Endodermal cell (in vitro differentiated cells): ENCODE results near the gene SLC22A3. TPM values are rescaled to one million over a fixed set of nuclear protein-coding genes. Genes with fewer than 3 reads are reported as not detected.

Source experiments
- DNase-seq: peaks from one replicate; pipeline ENCODE4 v3.0.0-alpha.2; 2017
- H3K27ac ChIP-seq: 2 replicates; pipeline ENCODE4 v1.5.1; 2013; ENCODE audit warnings: mild to moderate bottlenecking, low read depth, low read length, moderate library complexity
- H3K27me3 ChIP-seq: 2 replicates; pipeline ENCODE4 v1.6.1; 2013; ENCODE audit warnings: mild to moderate bottlenecking, low read length, moderate library complexity; ENCODE audit not compliant: insufficient read depth, control insufficient read depth, poor library complexity, severe bottlenecking
- H3K36me3 ChIP-seq: 2 replicates; pipeline ENCODE4 v1.7.0; 2013; ENCODE audit warnings: mild to moderate bottlenecking, low read length, moderate library complexity; ENCODE audit not compliant: control insufficient read depth, insufficient read depth
- H3K4me1 ChIP-seq: one replicate; pipeline ENCODE4 v1.7.0; 2013; ENCODE audit warnings: low read length; ENCODE audit not compliant: control insufficient read depth, insufficient read depth
- H3K4me3 ChIP-seq: 2 replicates; pipeline ENCODE4 v1.5.1; 2013; ENCODE audit warnings: mild to moderate bottlenecking, low read length, moderate library complexity
- H3K9ac ChIP-seq: 2 replicates; pipeline ENCODE4 v1.6.1; 2013; ENCODE audit warnings: mild to moderate bottlenecking, low read length, moderate library complexity; ENCODE audit not compliant: poor library complexity, severe bottlenecking; ENCODE audit errors: extremely low read depth
- H3K9me3 ChIP-seq: 2 replicates; pipeline ENCODE4 v1.6.1; 2013; ENCODE audit warnings: mild to moderate bottlenecking, low read length, moderate library complexity; ENCODE audit not compliant: control insufficient read depth
- H3K27ac Mint-ChIP-seq: 2 replicates; pipeline ENCODE4 v1.8.0; 2020; ENCODE audit warnings: mixed read lengths
- H3K27me3 Mint-ChIP-seq: 2 replicates; pipeline ENCODE4 v1.8.0; 2021; ENCODE audit warnings: mild to moderate bottlenecking, mixed read lengths; ENCODE audit not compliant: insufficient read depth
- H3K36me3 Mint-ChIP-seq: 2 replicates; pipeline ENCODE4 v1.8.0; 2020; ENCODE audit warnings: low read depth, mixed read lengths
- H3K4me1 Mint-ChIP-seq: 2 replicates; pipeline ENCODE4 v1.8.0; 2020; ENCODE audit warnings: mixed read lengths
- H3K4me3 Mint-ChIP-seq: 2 replicates; pipeline ENCODE4 v1.8.0; 2020; ENCODE audit warnings: mild to moderate bottlenecking, moderate library complexity, mixed read lengths
- H3K9me3 Mint-ChIP-seq: 2 replicates; pipeline ENCODE4 v1.8.0; 2020; ENCODE audit warnings: mild to moderate bottlenecking, mixed read lengths
- CTCF ChIP-seq: fragments of 200-600 bp; sonication (generic); conservative IDR thresholded peaks from 2 replicates; pipeline ENCODE4 v1.5.0; 2021; ENCODE audit warnings: antibody characterized with exemption, mild to moderate bottlenecking
- WGBS, 2 experiments: methylation state at CpG; one replicate each; pipeline versions ENCODE4 v1.1.5 to v1.1.7; 2013; ENCODE audit warnings: missing lambda C conversion rate in 2 of 2, mixed read lengths in 1 of 2; ENCODE audit not compliant: insufficient coverage in 1 of 2, insufficient read length in 1 of 2; 5-methylcytosine and 5-hydroxymethylcytosine counted together
- total RNA-seq, 2 donors: library from RNA; stranded (reverse); fragmentation: NEBNext Ultra II Directional in 1 of 2; extraction: Animal tissue kit (Norgen Biotek cat#: 25700) in 1 of 2; gene quantifications; 2 replicates in 1 of 2; 3 replicates in 1 of 2; pipeline ENCODE4 v1.2.1, GENCODE V29; 2021

SLC22A3 gene
- total RNA-seq, 2 donors from 2014 or later, result 3.1 to 7.4 TPM

GRCh38 chr6:160417550-160417949 lies 69.4 kb downstream of the SLC22A3 start:
- Mint-ChIP-seq H3K36me3 (no peaks in the 10 kb centered on the region), H3K4me3 (no peak overlapping the region), H3K9me3 (no peaks in the 10 kb centered on the region), H3K4me1 (no peaks in the 10 kb centered on the region), H3K27me3 (no peaks in the 10 kb centered on the region), H3K27ac (no peak overlapping the region)
- H3K36me3 ChIP-seq, result peaks cover 14% of the 10 kb centered on the region
- no peaks in the 10 kb centered on the region for H3K27me3 ChIP-seq
- H3K9ac ChIP-seq, result no peak overlapping the region
- TF ChIP-seq CTCF, result no peak
- DNase-seq, result no peak
- no peaks in the 10 kb centered on the region for H3K9me3 ChIP-seq
- H3K4me1 ChIP-seq, result no peaks in the 10 kb centered on the region
- H3K27ac ChIP-seq, result no peak overlapping the region
- H3K4me3 ChIP-seq, result no peak overlapping the region

- no peak overlapping the region for H3K9ac ChIP-seq
- Mint-ChIP-seq H3K27ac (no peak overlapping the region), H3K27me3 (no peaks in the 10 kb centered on the region), H3K9me3 (no peaks in the 10 kb centered on the region), H3K36me3 (no peaks in the 10 kb centered on the region), H3K4me1 (no peaks in the 10 kb centered on the region), H3K4me3 (no peak overlapping the region)
- DNase-seq, result no peak
- H3K9me3 ChIP-seq, result no peaks in the 10 kb centered on the region
- 89 to 92% methylated on average over 2 to 3 of the region's 3 CpGs for WGBS, 2 experiments
- no peaks in the 10 kb centered on the region for H3K4me1 ChIP-seq
- no peak for TF ChIP-seq CTCF
- H3K36me3 ChIP-seq, result peaks cover 9% of the 10 kb centered on the region
- H3K4me3 ChIP-seq, result no peak overlapping the region
- H3K27me3 ChIP-seq, result no peaks in the 10 kb centered on the region
- no peak overlapping the region for H3K27ac ChIP-seq
Measured at GRCh38 chr6:160418370-160418769, 70.2 kb downstream of the SLC22A3 start.

DNA sequence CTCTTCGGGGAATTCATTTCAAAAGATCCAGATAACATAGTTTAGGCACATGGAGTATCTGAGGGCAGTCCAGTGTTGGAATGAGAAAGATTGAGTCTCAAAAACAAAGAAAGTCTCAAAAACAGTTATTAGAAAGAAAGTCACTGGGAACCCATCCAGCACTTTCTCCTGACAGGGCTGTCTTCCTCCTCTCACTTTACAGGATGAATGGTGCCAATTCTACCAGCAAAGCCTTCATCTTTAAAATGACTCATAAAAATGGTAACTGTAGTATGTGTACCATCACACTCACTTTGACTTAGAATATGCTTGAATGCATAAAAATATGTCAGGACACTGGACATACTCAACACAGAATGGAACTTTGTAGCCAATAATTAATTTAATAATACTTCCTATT lies 71.3 kb downstream of the SLC22A3 start:
- H3K36me3 ChIP-seq, result no peaks in the 10 kb centered on the region
- H3K27ac Mint-ChIP-seq, result no peak overlapping the region
- no peak overlapping the region for H3K4me3 Mint-ChIP-seq
- no peak for TF ChIP-seq CTCF
- DNase-seq, result no peak
- no peaks in the 10 kb centered on the region for H3K4me1 Mint-ChIP-seq
- 92 to 100% methylated on average over 1 of the region's 1 CpG for WGBS, 2 experiments
- no peak overlapping the region for H3K27ac ChIP-seq
- H3K4me3 ChIP-seq, result no peak overlapping the region
- no peak overlapping the region for H3K9ac ChIP-seq
- no peaks in the 10 kb centered on the region for H3K36me3 Mint-ChIP-seq
- H3K4me1 ChIP-seq, result no peaks in the 10 kb centered on the region
- H3K9me3 ChIP-seq, result no peaks in the 10 kb centered on the region
- no peaks in the 10 kb centered on the region for H3K27me3 ChIP-seq
- no peaks in the 10 kb centered on the region for H3K9me3 Mint-ChIP-seq
- H3K27me3 Mint-ChIP-seq, result no peaks in the 10 kb centered on the region
